GM23338 (cell line): ENCODE results near the gene RNU6-9. TPM values are rescaled to one million over a fixed set of nuclear protein-coding genes. Genes with fewer than 3 reads are reported as not detected.

ENCODE experiments used
- ATAC-seq: fragments of 200-7000 bp; cut with Tn5 transposase; 3 replicates; pipeline ENCODE4 v1.9.1; 2020
- DNase-seq: peaks from one replicate; pipeline ENCODE4 v3.0.0-alpha.2; 2015; ENCODE audit warnings: low spot score
- H2AFZ ChIP-seq: fragments of 200-600 bp; sonication (generic); 2 replicates; pipeline ENCODE4 v1.8.0; 2016; ENCODE audit warnings: antibody characterized with exemption, mild to moderate bottlenecking, moderate library complexity
- H3F3A ChIP-seq: fragments of 200-600 bp; sonication (generic); replicated peaks from 2 replicates; pipeline ENCODE4 v1.8.0; 2017; ENCODE audit warnings: antibody characterized with exemption, mixed run types, low read depth
- H3K27ac ChIP-seq: fragments of 200-600 bp; sonication (generic); 2 replicates; pipeline ENCODE4 v1.6.1; 2016; ENCODE audit warnings: low read depth
- H3K27me3 ChIP-seq: fragments of 200-600 bp; sonication (generic); 2 replicates; pipeline ENCODE4 v1.8.0; 2016; ENCODE audit warnings: mild to moderate bottlenecking, mixed run types, moderate library complexity; ENCODE audit not compliant: insufficient read depth
- H3K36me3 ChIP-seq: fragments of 200-600 bp; sonication (generic); 2 replicates; pipeline ENCODE4 v1.8.0; 2016; ENCODE audit warnings: mild to moderate bottlenecking; ENCODE audit not compliant: insufficient read depth
- H3K4me1 ChIP-seq: fragments of 200-600 bp; sonication (generic); 2 replicates; pipeline ENCODE4 v1.8.0; 2016; ENCODE audit warnings: mild to moderate bottlenecking, moderate library complexity; ENCODE audit not compliant: insufficient read depth
- H3K4me2 ChIP-seq: fragments of 200-600 bp; sonication (generic); 2 replicates; pipeline ENCODE4 v1.7.1; 2017; ENCODE audit warnings: mixed run types
- H3K4me3 ChIP-seq: fragments of 200-600 bp; sonication (generic); 2 replicates; pipeline ENCODE4 v1.6.1; 2016; ENCODE audit warnings: mixed run types
- H3K79me2 ChIP-seq: fragments of 200-600 bp; sonication (generic); replicated peaks from 2 replicates; pipeline ENCODE4 v1.8.0; 2017; ENCODE audit warnings: mild to moderate bottlenecking; ENCODE audit not compliant: insufficient read depth
- H3K9me2 ChIP-seq: fragments of 200-600 bp; sonication (generic); 2 replicates; pipeline ENCODE4 v1.8.0; 2017; ENCODE audit not compliant: insufficient read depth
- H4K20me1 ChIP-seq: fragments of 200-600 bp; sonication (generic); replicated peaks from 2 replicates; pipeline ENCODE4 v1.8.0; 2017; ENCODE audit warnings: mild to moderate bottlenecking; ENCODE audit not compliant: insufficient read depth
- H3K27ac Mint-ChIP-seq: 2 replicates; pipeline ENCODE4 v1.8.0; 2020; ENCODE audit warnings: inconsistent platforms, mild to moderate bottlenecking, moderate library complexity, mixed read lengths
- H3K27me3 Mint-ChIP-seq: 3 replicates; pipeline ENCODE4 v1.8.0; 2022; ENCODE audit warnings: low read depth, mild to moderate bottlenecking, moderate library complexity, mixed read lengths, inconsistent platforms; ENCODE audit not compliant: insufficient read depth, poor library complexity
- H3K36me3 Mint-ChIP-seq: 3 replicates; pipeline ENCODE4 v1.8.0; 2021; ENCODE audit warnings: low read depth, mild to moderate bottlenecking, inconsistent platforms, moderate library complexity, mixed read lengths
- H3K4me1 Mint-ChIP-seq: 3 replicates; pipeline ENCODE4 v1.8.0; 2020; ENCODE audit warnings: mild to moderate bottlenecking, inconsistent platforms, mixed read lengths
- H3K4me3 Mint-ChIP-seq: 3 replicates; pipeline ENCODE4 v1.8.0; 2021; ENCODE audit warnings: moderate library complexity, mild to moderate bottlenecking, inconsistent platforms, mixed read lengths
- H3K9me3 Mint-ChIP-seq: 3 replicates; pipeline ENCODE4 v1.8.0; 2020; ENCODE audit warnings: moderate library complexity, mild to moderate bottlenecking, inconsistent platforms, mixed read lengths
- CTCF ChIP-seq, 2 experiments: fragments of 200-600 bp in 1 of 2; sonication (generic) in 1 of 2; conservative IDR thresholded peaks; 2 replicates each; pipeline versions ENCODE4 v1.5.1 to v1.6.1; 2016 to 2017; ENCODE audit warnings: antibody characterized with exemption in 2 of 2, low read depth in 2 of 2, mild to moderate bottlenecking in 2 of 2, moderate library complexity in 1 of 2
- ETS1 ChIP-seq: IDR thresholded peaks from 2 replicates; pipeline ENCODE4 v1.6.1; 2016; ENCODE audit warnings: antibody characterized with exemption
- EZH2phosphoT487 ChIP-seq: fragments of 200-600 bp; sonication (generic); IDR thresholded peaks from one replicate; pipeline ENCODE4 v1.8.1; 2018; ENCODE audit warnings: antibody characterized with exemption; ENCODE audit not compliant: unreplicated experiment
- NANOG ChIP-seq: IDR thresholded peaks from 2 replicates; pipeline ENCODE4 v1.6.1; 2016; ENCODE audit warnings: antibody characterized with exemption, borderline replicate concordance
- STAT1 ChIP-seq: IDR thresholded peaks from one replicate; pipeline ENCODE4 v1.6.1; 2016; ENCODE audit warnings: antibody characterized with exemption; ENCODE audit not compliant: unreplicated experiment
- ZNF114 ChIP-seq: fragments of 250-450 bp; sonication (Bioruptor Pico); IDR thresholded peaks from 2 replicates; pipeline ENCODE4 v1.5.0; 2020; ENCODE audit warnings: mild to moderate bottlenecking, moderate library complexity
- ZNF331 ChIP-seq: fragments of 250-450 bp; sonication (Bioruptor Pico); IDR thresholded peaks from 2 replicates; pipeline ENCODE4 v1.5.0; 2020; ENCODE audit warnings: low read depth, mild to moderate bottlenecking, moderate library complexity
- ZNF462 ChIP-seq: fragments of 250-450 bp; sonication (Bioruptor Pico); IDR thresholded peaks from 2 replicates; pipeline ENCODE4 v1.5.0; 2020; ENCODE audit warnings: mild to moderate bottlenecking, moderate library complexity
- polyA plus RNA-seq: library from polyadenylated mRNA; unstranded; fragments of >200 nt; fragmentation: Nextera tagmentation; extraction: Ambion mirVana; gene quantifications from 2 replicates; pipeline ENCODE4 v1.2.1, GENCODE V29; 2016
- total RNA-seq: library from RNA; depleted of rRNA; stranded (reverse); fragments of >200 nt; shearing (Covaris generic); gene quantifications from 2 replicates; pipeline ENCODE4 v1.2.3, GENCODE V29; 2014

Gene RNU6-9
- total and polyA plus RNA-seq, 2 experiments from 2014 or later = not detected

GRCh38 chr19:858868-859843 lies 34.1 kb upstream of the RNU6-9 start, which contains the start of gene CFD:
CFD (plus strand) TSS chr19:859664; CDS start chr19:859690, 26 bp downstream.
- Histone ChIP-seq H3K9me2 (no peaks in the 10 kb centered on the region), H3K4me3 (peak within 1 kb of the TSS; percentile 52), H3K36me3 (no peaks in the 10 kb centered on the region), H3K4me2 (peak within 1 kb of the TSS; percentile 64; the same call in 1 of the 2 replicates), H4K20me1 (no peaks in the 10 kb centered on the region), H3F3A (peaks cover 22% of the 10 kb centered on the region), H2AFZ (no peak within 1 kb of the TSS), H3K4me1 (no peaks in the 10 kb centered on the region), H3K27me3 (peaks cover 28% of the 10 kb centered on the region), H3K27ac (no peak within 1 kb of the TSS), H3K79me2 (no peaks in the 10 kb centered on the region)
- no peak for DNase-seq
- no peak for ATAC-seq
- no peak for TF ChIP-seq ZNF331 (CRISPR knock-in tag)
- TF ChIP-seq ETS1 = no peak
- Mint-ChIP-seq H3K36me3 (no peaks in the 10 kb centered on the region), H3K4me1 (no peaks in the 10 kb centered on the region), H3K27ac (no peak within 1 kb of the TSS), H3K4me3 (peak within 1 kb of the TSS; percentile 32; the same call in 2 of the 3 replicates), H3K27me3 (peaks cover 22% of the 10 kb centered on the region), H3K9me3 (no peaks in the 10 kb centered on the region; the same call in 2 of the 3 replicates)

- Histone ChIP-seq H3K4me3 (peak overlapping the region; percentile 41; the same call in 1 of the 2 replicates), H2AFZ (no peak overlapping the region; the same call in 1 of the 2 replicates), H3K4me2 (no peak overlapping the region), H3K4me1 (no peaks in the 10 kb centered on the region), H4K20me1 (peaks cover 9% of the 10 kb centered on the region; the same call in 1 of the 2 replicates), H3F3A (peaks cover 20% of the 10 kb centered on the region), H3K9me2 (no peaks in the 10 kb centered on the region), H3K36me3 (no peaks in the 10 kb centered on the region), H3K27me3 (peaks cover 28% of the 10 kb centered on the region), H3K27ac (no peak overlapping the region), H3K79me2 (no peaks in the 10 kb centered on the region)
- H3K36me3 Mint-ChIP-seq = 0 out of 3 replicates have a peak, but pooled peaks cover 3% of the 10 kb centered on the region
- no peak for ATAC-seq
- no peak overlapping the region for H3K27ac Mint-ChIP-seq
- no peak overlapping the region; the same call in 2 of the 3 replicates for H3K4me3 Mint-ChIP-seq
- H3K27me3 Mint-ChIP-seq = peaks cover 27% of the 10 kb centered on the region
- H3K9me3 Mint-ChIP-seq = no peaks in the 10 kb centered on the region; the same call in 2 of the 3 replicates
- DNase-seq = no peak
- no peaks in the 10 kb centered on the region for H3K4me1 Mint-ChIP-seq
- TF ChIP-seq ZNF114 (CRISPR knock-in tag) (no peak), ZNF462 (CRISPR knock-in tag) (no peak), NANOG (no peak), EZH2phosphoT487 (no peak), STAT1 (no peak), CTCF (conservative IDR thresholded peaks at IDR 0.05; ENCODE audit: low read depth in 2 of 2) (no peak), ETS1 (no peak)
Observed at GRCh38 chr19:861141-861755, 32.0 kb upstream of the RNU6-9 start.
